ENCODE measurements around the gene MAGEB2. TPM values are rescaled to one million over a fixed set of nuclear protein-coding genes. Genes with fewer than 3 reads are reported as not detected.

MAGEB2 gene, protein sequence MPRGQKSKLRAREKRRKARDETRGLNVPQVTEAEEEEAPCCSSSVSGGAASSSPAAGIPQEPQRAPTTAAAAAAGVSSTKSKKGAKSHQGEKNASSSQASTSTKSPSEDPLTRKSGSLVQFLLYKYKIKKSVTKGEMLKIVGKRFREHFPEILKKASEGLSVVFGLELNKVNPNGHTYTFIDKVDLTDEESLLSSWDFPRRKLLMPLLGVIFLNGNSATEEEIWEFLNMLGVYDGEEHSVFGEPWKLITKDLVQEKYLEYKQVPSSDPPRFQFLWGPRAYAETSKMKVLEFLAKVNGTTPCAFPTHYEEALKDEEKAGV
- not detected in 5 replicates for total RNA-seq (2022; extraction: Qiagen RNA extraction; ENCODE audit: low read depth)

DNA sequence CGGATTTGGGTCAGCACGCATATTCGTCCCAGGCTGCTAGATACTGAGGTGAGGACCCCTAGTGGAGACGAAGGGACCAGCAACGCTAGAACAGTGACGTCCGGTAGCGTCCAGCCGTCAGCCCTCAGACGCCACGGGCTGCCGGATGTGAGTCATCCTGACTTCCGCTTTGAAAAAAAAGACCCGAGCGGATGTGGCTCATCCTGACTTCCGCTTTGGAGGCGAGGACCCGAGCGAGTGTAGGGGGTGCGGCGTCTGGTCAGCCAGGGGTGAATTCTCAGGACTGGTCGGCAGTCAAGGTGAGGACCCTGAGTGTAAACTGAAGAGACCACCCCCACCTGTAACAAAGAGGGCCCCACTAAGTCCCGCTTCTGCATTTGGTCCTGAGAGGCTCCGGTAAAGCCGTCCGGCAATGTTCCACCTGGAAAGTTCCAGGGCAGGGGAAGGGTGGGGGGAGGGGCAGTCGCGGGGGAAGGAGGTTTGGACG lies at the start of gene MAGEB2:
MAGEB2 (plus strand) TSS at position 207 of the 487 bp plus-strand sequence. CDS start 3,018 bp downstream, outside the sequence.

DNA sequence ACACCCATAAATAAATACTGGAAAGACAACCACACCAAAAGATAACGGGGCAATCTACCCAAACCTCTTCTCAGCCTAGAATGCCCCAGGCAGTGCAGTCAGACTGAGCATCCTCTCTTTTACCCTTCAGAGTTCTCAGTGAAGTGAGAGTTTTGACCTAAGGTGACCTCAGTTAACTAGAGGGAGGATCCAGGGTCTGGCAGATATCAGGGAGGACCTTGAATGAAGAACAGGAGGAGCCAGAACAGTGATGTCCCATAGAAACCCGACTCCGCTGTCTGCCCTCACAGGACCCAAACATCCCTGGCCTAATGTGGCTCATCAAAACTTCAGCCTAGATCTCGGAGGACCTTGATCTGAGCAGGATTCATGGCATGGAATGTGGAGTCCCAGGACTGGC lies 15.0 kb downstream of the MAGEB2 start, which contains the start of gene MAGEB3:
MAGEB3 (plus strand) TSS at position 263 of the 400 bp plus-strand sequence. CDS start 5,268 bp downstream, outside the sequence.

DNA sequence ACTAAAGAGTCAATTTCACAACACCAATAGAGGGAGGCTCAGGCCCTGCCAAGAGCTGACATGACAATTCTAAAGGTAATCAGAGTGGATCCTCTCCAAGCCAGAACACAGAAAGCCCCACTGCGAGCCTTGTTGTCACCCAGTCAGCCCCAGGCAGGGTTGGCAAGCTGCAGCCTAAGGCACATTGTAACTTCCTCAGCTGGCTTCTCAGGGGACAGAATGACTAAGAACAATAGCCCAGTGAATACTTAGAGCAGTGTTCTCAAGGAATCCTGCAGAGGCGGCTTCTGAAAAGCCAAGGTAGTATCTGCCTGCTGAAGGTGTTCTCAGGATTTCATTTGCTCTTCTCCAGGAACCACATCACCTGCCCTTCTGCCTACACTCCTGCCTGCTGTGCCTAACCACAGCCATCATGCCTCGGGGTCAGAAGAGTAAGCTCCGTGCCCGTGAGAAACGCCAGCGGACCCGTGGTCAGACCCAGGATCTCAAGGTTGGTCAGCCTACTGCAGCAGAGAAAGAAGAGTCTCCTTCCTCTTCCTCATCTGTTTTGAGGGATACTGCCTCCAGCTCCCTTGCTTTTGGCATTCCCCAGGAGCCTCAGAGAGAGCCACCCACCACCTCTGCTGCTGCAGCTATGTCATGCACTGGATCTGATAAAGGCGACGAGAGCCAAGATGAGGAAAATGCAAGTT lies 26.5 kb downstream of the MAGEB2 start, which contains the start of gene MAGEB4:
MAGEB4 (plus strand) TSS at position 277 of the 692 bp plus-strand sequence; CDS start at position 413, 136 bp downstream.

DNA sequence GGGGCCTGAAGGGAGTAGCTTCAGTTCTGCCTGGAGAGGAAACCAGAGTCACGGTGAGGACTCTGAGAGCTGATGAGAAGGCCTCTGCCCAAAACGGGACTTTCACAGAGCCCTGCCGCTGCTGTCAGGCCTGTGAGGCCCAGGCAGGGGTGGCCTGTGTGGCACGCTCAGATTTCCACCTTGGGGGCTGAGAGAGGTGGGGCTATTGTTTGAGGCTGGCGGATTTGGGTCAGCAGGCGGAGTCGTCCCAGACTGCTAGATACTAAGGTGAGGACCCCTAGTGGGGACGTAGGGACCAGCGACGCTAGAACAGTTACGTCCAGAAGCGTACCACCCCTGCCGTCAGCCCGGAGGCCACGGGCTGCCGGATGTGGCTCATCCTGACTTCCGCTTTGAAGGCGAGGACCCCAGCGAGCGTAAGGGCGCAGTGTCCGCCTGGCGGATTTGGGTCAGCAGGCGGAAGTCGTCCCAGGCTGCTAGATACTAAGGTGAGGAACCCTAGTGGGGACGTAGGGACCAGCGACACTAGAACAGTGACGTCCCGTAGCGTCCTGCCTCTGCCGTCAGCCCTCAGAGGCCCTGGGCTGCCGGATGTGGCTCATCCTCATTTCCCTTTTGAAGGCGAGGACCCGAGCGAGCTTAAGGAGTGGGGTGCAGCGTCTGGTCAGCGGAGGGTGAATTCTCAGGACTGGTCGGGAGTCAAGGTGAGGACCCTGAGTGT lies 31.6 kb downstream of the MAGEB2 start, which contains the start of gene MAGEB1:
MAGEB1 (plus strand) TSS at position 378 of the 721 bp plus-strand sequence. CDS start 3,348 bp downstream, outside the sequence.

Other genes starting within 250 kb of the MAGEB2 start
- not detected in 5 replicates for gene MAGEB3, start 15.1 kb downstream of the MAGEB2 start, total RNA-seq (2022; extraction: Qiagen RNA extraction; ENCODE audit: low read depth)
- not detected in 5 replicates for gene MAGEB4, start 26.4 kb downstream of the MAGEB2 start, total RNA-seq (2022; extraction: Qiagen RNA extraction; ENCODE audit: low read depth)
- gene MAGEB1, start 31.6 kb downstream of the MAGEB2 start, total RNA-seq (2022; extraction: Qiagen RNA extraction; ENCODE audit: low read depth) = not detected in 5 replicates
- gene NR0B1, start 93.8 kb downstream of the MAGEB2 start, total RNA-seq (2022; extraction: Qiagen RNA extraction; ENCODE audit: low read depth) = 19.4 to 33.3 TPM (median 25.6 TPM) in 5 replicates